ENCODE measurements around the gene PGR. TPM values are rescaled to one million over a fixed set of nuclear protein-coding genes. Genes with fewer than 3 reads are reported as not detected.

The PGR gene
- total RNA-seq (2014; rRNA removed; shearing (Covaris generic)), result not detected in 2 replicates

DNA sequence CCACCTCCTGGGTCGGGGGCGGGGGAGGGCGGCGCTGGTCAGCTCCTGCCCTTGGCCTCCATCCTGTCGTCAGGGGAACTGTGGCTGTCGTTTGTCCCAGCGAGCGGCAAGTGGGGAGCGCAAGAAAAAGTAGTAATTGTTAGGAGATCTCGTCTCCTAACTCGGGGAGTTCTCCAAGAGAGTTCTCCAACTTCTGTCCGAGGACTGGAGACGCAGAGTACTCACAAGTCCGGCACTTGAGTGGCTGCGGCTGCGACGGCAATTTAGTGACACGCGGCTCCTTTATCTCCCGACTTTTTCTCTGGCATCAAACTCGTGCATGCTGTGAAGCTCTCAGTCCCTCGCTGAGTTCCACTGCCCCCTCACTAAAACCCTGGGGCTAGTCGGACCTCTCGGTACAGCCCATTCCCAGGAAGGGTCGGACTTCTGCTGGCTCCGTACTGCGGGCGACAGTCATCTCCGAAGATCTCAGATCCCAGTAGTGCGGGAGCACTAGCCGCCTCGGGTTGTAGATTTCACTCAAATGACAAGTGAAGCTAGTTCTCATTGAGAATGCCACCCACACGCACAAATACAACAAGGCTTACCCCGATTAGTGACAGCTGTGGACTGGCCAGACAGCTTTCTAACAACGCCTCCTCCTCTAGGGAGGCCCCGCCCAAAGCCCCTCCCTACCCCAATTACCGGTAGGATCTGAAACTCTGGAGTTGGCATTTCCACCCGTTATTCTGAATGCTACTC is at the start of gene PGR:
Gene PGR (minus strand): TSS at position 611 of the 741 bp plus-strand sequence. CDS start 743 bp downstream, outside the sequence.
- no peak for DNase-seq (ENCODE audit: low read depth)

DNA sequence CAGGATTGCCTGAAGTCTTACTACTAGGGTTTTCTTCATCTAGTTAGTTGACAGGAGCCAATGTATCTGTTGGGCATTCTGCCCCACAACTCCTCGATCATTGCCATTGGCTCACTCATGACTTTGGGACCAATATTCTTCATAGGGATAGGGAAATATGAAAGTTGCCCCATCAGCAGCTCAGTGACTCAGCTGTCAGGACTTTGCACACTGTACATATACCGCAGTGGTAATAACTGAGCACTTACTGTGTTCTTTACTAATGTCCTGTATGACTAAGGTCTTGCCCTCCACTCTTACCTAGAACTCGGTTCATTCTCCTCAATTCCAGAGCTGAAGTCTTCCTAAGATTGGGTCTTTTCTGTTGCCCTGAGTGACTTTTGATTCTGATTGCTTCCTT is 46.8 kb upstream of the PGR start:
- DNase-seq (ENCODE audit: low read depth), result peak; percentile 9

GRCh38 chr11:101169944-101170343 is 40.3 kb upstream of the PGR start:
- DNase-seq (ENCODE audit: low read depth), result no peak

DNA sequence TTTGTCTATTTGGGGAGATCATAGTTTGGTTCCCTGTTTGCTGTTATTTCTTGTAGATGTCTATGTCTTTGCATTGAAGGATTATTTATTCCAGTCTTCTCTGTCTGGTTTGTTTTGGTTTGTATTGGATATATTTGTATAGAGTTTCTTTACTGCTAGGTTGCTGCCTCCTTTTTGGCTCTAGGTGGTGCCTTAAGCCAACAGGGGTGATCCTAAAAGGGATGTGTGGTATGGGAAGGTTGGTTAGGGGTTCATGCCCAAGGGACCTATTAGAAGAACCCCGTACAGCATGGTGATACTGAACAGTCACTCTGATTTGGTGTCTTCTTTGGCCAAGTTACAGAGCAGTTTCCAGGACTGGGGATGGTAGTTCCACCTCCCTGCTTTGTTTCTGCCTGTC is 36.4 kb upstream of the PGR start:
- DNase-seq (ENCODE audit: low read depth), result no peak

GRCh38 chr11:101158119-101158518 is 28.5 kb upstream of the PGR start:
- no peak for DNase-seq (ENCODE audit: low read depth)

- no peak for DNase-seq (ENCODE audit: low read depth)
These were observed 8.8 kb upstream of the PGR start for GRCh38 chr11:101138245-101138930.

DNA sequence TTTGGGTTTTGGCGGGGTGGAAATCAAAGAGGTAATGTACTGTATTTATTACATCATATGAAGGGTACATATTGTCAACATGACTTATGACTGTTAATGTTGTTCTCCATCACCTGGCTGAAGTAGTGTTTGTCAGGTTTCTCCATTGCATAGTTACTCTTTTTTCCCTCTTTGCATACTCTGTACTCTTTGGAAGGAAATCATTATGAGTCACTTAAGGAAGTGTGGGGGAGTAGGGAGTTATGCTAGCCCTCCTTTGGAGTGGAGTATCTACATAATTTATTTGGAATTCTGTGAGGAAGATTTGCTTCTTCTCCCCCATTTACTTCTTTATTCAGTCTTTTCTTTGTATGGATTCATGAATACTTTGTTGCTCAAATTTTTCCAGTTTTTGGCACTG is 3.6 kb upstream of the PGR start:
- DNase-seq (ENCODE audit: low read depth), result no peak

DNA sequence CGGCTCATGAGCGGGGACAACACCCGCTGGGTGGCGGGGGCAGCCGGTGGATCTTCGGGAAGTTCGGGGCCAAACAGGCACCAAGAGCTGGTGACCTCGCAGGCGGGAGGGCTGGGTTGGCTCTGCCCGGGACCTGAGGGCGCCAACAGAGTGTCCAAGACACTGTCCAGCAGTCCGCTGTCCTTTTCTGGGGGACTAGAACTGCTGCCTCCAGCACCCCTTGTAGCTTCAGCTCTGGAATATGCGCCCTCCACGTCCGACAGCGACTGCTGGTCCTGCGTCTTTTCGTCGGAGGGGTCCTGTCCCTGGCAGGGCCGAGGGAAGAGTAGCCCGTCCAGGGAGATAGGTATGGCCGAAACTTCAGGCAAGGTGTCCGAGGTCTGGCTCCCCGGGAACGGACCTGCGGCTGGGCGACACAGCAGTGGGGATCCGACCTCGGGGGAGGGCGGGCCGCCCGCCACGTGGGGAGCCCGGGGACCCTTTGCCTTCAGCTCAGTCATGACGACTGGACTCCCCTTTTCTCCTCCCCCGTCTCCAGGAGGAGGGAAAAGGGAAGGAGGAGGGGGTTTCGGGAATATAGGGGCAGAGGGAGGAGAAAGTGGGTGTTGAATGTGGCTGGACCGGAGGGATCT is 926 bp downstream of the PGR start:
- DNase-seq (ENCODE audit: low read depth), result no peak

DNA sequence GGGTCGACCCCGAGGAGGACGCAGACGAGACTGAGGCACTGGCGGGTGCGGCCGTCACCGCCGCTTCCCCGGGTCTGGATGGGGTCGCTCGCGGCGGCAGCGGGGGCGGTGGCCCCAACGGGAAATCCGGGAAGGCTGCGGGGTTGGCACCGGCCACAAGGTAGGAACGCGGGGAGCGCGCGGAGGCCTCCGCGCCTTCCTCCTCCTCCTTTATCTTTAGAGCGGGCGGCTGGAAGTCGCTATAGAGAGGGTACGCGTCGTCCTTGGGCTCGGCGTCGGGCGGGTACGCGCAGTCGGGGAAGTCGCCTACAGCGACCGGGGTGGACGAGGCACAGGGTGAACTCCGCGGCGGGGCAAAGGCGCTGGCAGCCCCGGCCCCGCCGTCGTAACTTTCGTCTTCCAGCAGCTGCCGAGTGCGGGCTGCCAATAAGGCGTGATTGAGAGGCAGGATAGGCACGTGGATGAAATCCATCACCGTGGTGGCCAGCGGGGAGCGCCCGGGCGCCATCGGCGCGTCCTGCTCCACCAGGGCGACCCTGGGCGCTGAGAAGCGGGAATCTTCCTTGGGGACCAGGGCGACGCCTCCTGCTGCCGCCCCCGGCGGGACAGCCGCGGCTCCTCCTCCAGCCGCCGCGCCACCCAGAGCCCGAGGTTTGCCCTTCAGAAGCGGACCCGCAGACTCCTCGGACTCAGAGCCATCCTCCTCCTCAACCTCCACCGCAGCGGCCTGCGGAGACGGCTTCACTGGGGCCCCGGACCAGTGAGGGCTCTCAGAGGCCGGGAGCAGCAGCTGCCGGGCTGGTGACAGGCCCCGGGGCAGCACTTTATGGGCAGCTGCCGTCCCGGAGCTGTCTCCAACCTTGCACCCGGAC is 1.7 kb downstream of the PGR start:
- DNase-seq (ENCODE audit: low read depth), result no peak

GRCh38 chr11:101127197-101127698 is 2.4 kb downstream of the PGR start:
- DNase-seq (ENCODE audit: low read depth), result no peak

DNA sequence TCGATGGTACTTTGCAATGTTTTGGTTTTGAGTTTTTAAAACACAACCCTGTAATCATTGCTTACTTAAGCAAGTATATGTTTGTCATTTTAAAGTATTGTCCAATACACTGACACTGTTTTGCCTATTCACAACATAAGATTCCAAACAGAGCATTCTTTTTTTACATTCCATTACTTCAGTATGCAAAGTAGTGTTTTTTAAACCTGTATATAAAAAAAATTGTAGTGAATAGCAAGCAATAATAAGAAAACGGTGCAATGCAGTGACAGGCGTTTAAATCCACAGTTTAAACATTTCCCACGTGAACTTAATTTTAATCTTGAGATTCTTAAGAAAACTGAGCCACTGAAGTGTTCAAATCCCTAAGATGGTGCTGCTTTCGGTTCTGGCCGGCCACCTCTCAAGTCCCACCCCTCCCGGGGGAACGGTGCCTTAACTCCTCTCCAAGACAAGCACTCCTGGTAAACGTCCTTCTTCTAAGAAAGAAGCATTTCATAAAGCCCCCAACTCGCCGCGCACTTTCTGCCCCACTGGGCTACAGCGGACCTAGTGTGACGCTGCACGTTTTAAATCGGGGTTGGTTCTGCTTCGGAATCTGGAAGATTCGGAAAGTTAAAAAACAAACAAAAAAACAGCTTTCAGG is 2.9 kb downstream of the PGR start:
- DNase-seq (ENCODE audit: low read depth), result no peak

GRCh38 chr11:101115671-101116160 is 13.9 kb downstream of the PGR start:
- no peak for DNase-seq (ENCODE audit: low read depth)

- no peak for DNase-seq (ENCODE audit: low read depth)
These were observed 16.1 kb downstream of the PGR start for GRCh38 chr11:101113540-101113939.

GRCh38 chr11:101104716-101105115 is 24.9 kb downstream of the PGR start:
- DNase-seq (ENCODE audit: low read depth), result no peak

GRCh38 chr11:101103433-101103832 is 26.2 kb downstream of the PGR start:
- no peak for DNase-seq (ENCODE audit: low read depth)

DNA sequence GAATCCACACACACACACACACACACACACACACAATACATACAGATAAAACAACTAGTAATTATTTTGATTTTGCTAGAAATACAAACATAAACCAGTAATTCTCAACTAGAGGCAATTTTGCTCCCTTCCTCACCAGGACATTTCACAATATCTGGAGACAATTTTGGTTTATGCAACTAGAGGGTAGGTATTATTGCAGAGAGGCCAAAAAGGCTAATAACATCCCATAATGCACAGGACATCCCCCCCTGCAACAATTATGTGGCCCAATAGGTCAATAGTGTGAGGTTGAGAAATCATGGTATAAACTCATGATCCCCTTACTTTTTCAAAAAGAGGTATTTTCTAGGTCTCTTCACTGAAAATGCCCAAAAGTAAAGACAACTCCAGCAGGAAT is 29.0 kb downstream of the PGR start:
- no peak for DNase-seq (ENCODE audit: low read depth)

DNA sequence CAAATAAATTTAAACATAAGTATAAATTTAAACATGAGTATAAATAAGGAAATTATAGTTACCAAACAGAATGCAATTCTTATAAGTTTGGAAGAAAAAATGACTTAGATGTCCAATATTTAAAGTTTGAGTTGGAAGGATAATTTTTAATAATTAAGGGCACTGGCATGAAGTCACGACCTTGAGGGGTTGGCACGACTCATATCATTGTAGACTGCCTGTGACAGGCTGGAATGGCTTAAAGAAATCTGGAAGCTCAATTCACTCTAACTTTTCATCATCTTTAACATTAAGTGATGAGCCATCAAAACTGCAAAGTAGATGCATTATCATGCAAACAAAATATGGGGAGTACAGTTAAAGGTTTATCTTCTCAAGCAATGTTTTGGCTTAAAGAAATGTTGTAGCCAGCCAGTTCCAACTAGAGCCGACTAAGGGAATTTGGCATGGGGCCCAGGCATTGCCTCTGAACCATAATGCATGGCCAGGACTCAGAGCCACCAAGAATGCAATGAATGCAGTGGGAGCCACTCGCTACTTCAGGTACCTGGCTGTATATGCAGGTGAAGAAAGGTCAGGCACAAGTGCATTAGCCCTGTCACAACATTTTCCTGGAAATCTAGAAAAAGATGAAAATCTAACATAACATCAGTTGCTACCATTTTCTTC is 33.4 kb downstream of the PGR start:
- peak; percentile 42 for DNase-seq (ENCODE audit: low read depth)

DNA sequence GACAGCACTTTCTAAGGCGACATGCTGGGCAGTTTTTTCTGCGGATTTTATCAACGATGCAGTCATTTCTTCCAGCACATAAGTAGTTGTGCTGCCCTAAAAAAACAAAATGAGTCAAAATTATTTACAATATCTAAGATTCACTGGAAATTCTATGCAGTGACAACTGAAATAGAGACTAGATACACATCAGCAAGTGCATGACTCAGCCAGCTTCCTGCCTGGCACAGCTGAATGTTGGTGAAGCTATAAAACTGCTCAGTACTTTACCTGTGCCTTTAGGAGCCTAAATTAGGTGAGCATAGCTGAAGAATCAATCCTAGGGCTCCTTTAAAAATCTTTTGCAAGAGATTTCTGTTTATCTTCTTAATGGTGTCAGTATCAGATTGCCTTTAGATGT is 37.8 kb downstream of the PGR start:
- peak; percentile 31 for DNase-seq (ENCODE audit: low read depth)

DNA sequence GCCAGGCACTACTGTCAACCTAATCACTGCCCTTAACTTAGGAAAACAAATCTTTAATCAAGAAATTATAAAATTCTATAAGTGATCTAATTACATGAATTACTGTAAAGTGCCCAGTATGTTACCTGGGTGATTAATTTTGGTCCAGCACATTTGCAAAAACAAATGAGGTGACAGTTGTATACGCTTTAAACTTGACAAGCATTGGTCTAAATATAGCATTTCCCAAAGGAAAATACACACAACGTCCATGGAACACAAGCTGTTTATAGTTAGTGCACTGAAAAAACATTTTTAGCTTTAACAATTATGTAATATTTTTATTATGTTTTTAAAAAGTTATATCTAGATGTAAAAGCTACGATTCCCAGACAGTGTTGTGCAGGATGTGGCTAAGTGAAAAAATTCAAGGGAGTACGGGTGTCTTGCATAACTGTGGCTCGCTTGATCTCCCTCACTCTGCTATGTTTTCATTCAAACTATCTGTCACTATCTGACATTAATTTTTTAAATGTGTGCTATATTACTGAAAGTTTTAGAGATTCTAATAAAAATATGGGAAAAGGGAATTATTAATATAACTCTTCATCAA is 38.8 kb downstream of the PGR start:
- no peak for DNase-seq (ENCODE audit: low read depth)

- DNase-seq (ENCODE audit: low read depth), result no peak
These were observed 46.3 kb downstream of the PGR start for GRCh38 chr11:101083335-101083734.

Data from M059J (cell line).